HUES6 (cell line): Measurements from ENCODE around the gene TMEM54.

Experiments
- H3K27ac ChIP-seq: 2 replicates; pipeline ENCODE4 v1.7.0; 2013; ENCODE audit warnings: low read depth, mild to moderate bottlenecking, low read length, inconsistent platforms
- H3K27me3 ChIP-seq: 2 replicates; pipeline ENCODE4 v1.6.1; 2013; ENCODE audit warnings: low read length; ENCODE audit not compliant: control insufficient read depth, insufficient read depth
- H3K36me3 ChIP-seq: 2 replicates; pipeline ENCODE4 v1.6.1; 2013; ENCODE audit warnings: low read length; ENCODE audit not compliant: control insufficient read depth, insufficient read depth
- H3K4me1 ChIP-seq: 2 replicates; pipeline ENCODE4 v1.6.1; 2013; ENCODE audit warnings: low read length; ENCODE audit not compliant: control insufficient read depth, insufficient read depth
- H3K4me3 ChIP-seq: 2 replicates; pipeline ENCODE4 v1.5.1; 2013; ENCODE audit warnings: low read depth, low read length
- H3K9ac ChIP-seq: one replicate; pipeline ENCODE4 v1.6.1; 2013; ENCODE audit warnings: mild to moderate bottlenecking, low read length
- H3K9me3 ChIP-seq: 2 replicates; pipeline ENCODE4 v1.6.1; 2013; ENCODE audit warnings: low read depth, low read length; ENCODE audit not compliant: control insufficient read depth, insufficient read depth

The TMEM54 gene, protein sequence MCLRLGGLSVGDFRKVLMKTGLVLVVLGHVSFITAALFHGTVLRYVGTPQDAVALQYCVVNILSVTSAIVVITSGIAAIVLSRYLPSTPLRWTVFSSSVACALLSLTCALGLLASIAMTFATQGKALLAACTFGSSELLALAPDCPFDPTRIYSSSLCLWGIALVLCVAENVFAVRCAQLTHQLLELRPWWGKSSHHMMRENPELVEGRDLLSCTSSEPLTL

DNA sequence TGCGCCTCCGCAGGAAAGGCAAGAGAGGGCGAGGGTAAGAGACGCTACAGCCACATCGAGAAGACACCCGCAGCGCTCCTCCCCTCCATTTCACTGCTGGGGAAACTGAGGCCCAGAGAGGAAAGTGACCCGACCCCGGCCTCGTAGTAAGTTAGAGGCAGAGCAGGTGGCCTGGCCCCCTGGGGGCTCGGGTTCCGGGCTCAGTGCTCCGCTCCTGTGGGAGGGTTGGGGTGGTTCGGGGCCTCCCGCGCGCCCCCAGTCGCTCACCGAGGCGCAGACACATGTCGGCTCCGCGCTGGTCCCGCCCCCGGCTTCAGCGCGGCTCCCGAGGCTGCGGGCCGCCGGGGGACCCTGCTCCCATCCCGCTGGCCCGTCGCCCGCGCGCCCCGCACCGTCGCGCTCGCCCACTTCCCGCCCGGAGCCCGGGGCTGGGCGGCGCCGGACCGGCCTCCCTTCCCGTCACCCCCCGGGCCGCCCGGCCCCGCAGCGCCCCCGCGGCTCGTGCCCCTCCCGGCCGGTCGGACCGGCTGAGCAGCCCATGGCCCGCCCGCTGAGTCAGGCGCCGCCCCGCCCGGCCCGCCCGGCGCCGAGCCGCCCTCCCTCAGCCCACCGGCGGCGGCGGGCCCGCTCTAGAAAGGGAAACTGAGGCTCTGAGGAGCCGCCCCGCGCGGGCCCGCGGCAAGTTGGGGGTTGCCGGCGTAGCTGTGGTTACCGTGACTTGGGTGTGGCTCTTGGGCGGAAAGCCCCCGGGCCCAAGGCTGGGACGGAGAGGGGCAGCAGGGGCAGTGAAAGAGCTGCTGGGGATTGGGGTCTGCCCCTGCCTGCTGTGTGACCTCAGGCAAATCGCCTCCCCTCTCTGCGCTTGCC is at the start of gene TMEM54:
TSS of gene TMEM54 (minus strand) at position 434 of the 867 bp plus-strand sequence. CDS start at position 283, 151 bp downstream.
- no peaks in the 10 kb centered on the region for H3K9me3 ChIP-seq
- H3K4me3 ChIP-seq: peak within 1 kb of the TSS; percentile 71
- H3K27ac ChIP-seq: no peak within 1 kb of the TSS
- peaks cover 63% of the 10 kb centered on the region for H3K27me3 ChIP-seq
- H3K36me3 ChIP-seq: no peaks in the 10 kb centered on the region
- H3K9ac ChIP-seq: peak within 1 kb of the TSS; percentile 35
- peaks cover 5% of the 10 kb centered on the region; the same call in 1 of the 2 replicates for H3K4me1 ChIP-seq

DNA sequence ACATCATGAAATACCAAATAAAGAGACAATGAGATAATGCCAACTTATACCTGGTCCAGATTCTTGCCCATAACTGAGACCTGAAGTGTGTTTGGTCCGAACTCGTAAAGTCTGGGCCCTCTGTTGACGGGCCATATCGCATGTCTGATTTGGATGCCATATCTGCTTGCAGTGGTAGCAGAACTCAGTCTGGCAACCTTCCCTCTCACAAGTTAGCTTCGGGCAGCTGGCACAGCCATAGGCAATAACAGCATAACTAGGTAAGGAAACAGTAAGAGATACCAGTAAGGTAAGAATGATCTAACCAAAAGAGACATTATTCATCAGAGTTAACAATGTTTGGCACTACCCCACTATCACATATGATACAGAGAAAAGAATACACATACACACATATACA is 48.3 kb upstream of the TMEM54 start:
- H3K36me3 ChIP-seq: peaks cover 33% of the 10 kb centered on the region
- no peak overlapping the region for H3K4me3 ChIP-seq
- H3K4me1 ChIP-seq: no peaks in the 10 kb centered on the region; the same call in 1 of the 2 replicates
- H3K27ac ChIP-seq: no peak overlapping the region
- H3K9ac ChIP-seq: no peak overlapping the region
- H3K9me3 ChIP-seq: no peaks in the 10 kb centered on the region
- no peaks in the 10 kb centered on the region for H3K27me3 ChIP-seq

DNA sequence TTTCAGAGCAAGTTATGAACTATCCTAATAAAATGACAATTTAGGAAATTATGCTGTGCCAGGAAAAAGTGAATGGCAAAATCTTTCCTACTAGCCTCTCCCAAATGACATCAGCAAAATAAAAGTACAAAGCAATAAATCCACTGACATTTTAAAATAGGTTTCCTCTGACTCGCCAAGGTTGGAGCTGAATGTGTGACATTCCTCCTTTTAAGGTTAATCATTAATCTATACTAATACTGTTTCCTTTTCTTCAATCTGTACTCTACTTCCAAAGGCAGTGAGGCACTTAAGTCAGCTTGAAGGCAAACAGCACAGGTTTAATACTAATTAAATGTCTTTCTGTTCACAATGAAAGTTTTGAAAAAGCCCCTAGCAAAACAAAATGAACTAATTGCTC is 47.7 kb upstream of the TMEM54 start:
- H3K36me3 ChIP-seq: peaks cover 39% of the 10 kb centered on the region
- H3K9ac ChIP-seq: no peak overlapping the region
- H3K27me3 ChIP-seq: no peaks in the 10 kb centered on the region
- no peaks in the 10 kb centered on the region; the same call in 1 of the 2 replicates for H3K4me1 ChIP-seq
- no peak overlapping the region for H3K4me3 ChIP-seq
- no peaks in the 10 kb centered on the region for H3K9me3 ChIP-seq
- no peak overlapping the region for H3K27ac ChIP-seq

DNA sequence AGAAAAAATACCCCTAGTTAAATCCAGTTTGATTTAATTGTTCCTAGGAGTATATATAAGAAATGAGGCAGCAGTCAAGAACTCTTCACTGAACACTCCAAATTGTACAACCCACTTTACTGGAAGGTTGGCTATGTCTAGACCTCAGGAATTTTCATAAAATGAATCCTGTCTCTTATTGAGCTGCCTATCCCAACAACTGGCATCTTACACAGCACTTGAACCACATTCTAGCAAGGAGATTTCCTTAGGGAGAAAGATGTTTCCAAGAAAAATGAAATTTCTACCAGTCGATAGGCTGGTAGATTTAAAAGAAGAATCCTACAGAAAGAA is 47.2 kb upstream of the TMEM54 start:
- no peak overlapping the region for H3K27ac ChIP-seq
- peaks cover 45% of the 10 kb centered on the region for H3K36me3 ChIP-seq
- no peak overlapping the region for H3K9ac ChIP-seq

DNA sequence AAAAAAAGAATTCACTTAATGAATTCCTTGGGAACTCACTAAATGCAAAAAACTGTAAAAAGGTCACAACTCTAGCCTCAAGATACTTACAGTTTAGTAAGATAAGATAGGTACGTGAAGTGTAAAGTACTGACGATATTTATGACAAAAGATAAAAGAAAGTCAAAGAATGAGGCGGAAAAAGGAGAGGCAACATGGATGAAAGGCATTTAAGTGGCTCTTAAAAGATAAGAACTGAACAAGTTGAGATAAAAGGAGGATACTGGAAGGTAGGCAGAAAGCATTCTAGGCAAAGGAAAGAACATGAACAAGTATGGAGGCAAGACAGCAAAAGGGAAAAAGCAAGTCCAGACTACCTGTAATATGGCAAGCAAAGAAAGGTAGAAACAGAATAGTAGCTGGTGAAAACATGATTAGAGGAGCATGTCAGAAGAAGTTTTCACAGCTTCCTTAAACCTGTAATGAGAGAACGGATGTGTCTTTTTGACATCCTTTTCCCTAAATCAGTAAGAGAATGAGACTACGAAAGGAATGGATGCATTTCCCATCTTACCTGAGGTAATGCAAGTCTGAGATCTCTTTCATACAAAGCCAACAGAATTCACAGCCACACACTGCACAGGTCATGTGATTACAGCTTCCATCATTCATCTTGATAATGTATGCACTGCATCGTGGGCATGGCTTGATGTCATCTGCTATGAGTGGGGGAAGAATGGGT is 46.6 kb upstream of the TMEM54 start:
- H3K27ac ChIP-seq: no peak overlapping the region
- no peaks in the 10 kb centered on the region for H3K9me3 ChIP-seq
- H3K36me3 ChIP-seq: peaks cover 49% of the 10 kb centered on the region
- no peak overlapping the region for H3K9ac ChIP-seq
- no peaks in the 10 kb centered on the region; the same call in 1 of the 2 replicates for H3K4me1 ChIP-seq
- H3K4me3 ChIP-seq: no peak overlapping the region
- H3K27me3 ChIP-seq: no peaks in the 10 kb centered on the region

More for the DNA sequence above, 47.2 kb upstream of the TMEM54 start:
- no peaks in the 10 kb centered on the region for H3K9me3 ChIP-seq
- no peaks in the 10 kb centered on the region for H3K27me3 ChIP-seq
- no peak overlapping the region for H3K4me3 ChIP-seq
- H3K4me1 ChIP-seq: no peaks in the 10 kb centered on the region; the same call in 1 of the 2 replicates

DNA sequence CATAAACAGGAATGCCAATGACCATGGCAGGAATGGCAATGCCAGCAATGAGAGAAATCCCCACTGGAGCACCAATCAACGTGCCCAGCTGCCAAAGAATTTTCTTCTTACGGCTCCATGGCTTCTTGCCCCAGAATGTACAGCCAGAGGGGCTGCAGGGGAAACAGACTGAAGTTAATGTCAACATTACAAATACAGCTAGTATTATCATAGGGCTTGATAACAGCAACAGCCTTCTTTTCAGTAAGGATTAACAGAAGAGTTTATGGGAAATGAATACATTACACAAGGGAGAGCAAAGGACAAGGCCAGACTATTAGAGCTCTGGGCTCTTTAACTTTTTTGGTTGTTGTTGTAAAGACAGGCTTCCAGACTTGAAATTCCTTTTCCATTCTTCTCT is 45.2 kb upstream of the TMEM54 start:
- Histone ChIP-seq H3K9me3 (no peaks in the 10 kb centered on the region), H3K27ac (no peak overlapping the region), H3K4me3 (no peak overlapping the region), H3K9ac (no peak overlapping the region), H3K4me1 (no peaks in the 10 kb centered on the region; the same call in 1 of the 2 replicates), H3K36me3 (peaks cover 56% of the 10 kb centered on the region), H3K27me3 (no peaks in the 10 kb centered on the region)

DNA sequence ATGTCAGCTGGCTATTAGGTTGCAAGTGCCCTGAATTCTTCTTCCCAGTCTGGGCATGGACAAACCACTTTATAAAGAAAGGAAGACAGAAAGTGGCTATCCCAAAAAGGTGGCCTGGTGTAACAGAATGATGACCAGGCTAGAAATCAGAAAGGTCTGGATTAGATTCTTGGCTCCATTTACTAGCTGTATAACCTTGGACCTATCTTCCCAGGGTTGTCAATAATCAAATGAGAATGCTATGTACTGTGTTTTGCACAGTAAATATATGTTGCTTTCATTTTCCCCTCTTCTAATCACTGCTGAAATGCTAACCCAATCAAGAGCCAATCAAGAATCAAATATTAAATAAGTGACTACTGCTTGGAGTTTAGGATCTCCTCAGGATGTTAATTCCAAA is 43.0 kb upstream of the TMEM54 start:
- Histone ChIP-seq H3K9me3 (no peaks in the 10 kb centered on the region), H3K4me3 (no peak overlapping the region), H3K27me3 (no peaks in the 10 kb centered on the region), H3K9ac (no peak overlapping the region), H3K27ac (no peak overlapping the region), H3K4me1 (no peaks in the 10 kb centered on the region; the same call in 1 of the 2 replicates), H3K36me3 (peaks cover 72% of the 10 kb centered on the region)

DNA sequence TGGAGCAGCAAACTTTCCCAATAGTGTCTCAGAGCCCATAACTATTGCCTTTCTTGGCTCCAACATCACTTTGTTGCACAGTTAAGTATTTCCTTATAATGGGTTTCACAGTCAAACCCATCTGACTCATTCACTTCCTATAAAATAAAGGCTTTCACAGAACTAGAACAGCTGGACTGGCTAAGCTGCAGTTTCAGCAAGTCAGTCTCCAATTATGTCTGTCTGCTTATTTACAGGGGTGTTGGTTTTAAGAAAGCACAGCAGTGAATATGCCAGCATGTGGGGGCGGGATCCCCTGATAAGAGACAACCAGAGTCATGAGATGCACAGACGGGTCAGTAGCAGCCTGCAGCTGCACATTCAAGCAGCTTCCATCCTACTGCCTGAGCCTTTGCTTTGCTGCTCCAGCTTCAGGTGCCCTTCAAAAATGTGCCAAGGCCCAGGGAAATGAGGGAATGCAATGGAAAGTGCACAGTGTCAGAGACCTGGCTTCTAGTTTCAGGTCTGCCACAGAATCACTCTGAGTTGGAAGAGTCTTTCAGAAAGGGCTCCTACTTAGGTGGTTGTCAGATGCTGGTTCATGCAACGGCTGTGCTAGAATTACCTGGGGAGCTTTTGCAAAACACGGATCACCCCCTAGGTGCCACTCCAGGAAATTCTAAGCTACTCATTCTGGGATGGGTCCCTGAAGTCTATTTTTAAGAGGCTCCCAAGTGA is 38.6 kb upstream of the TMEM54 start:
- Histone ChIP-seq H3K4me3 (no peak overlapping the region), H3K9ac (no peak overlapping the region), H3K27ac (no peak overlapping the region), H3K9me3 (no peaks in the 10 kb centered on the region), H3K4me1 (no peaks in the 10 kb centered on the region), H3K36me3 (peaks cover 62% of the 10 kb centered on the region), H3K27me3 (no peaks in the 10 kb centered on the region)

DNA sequence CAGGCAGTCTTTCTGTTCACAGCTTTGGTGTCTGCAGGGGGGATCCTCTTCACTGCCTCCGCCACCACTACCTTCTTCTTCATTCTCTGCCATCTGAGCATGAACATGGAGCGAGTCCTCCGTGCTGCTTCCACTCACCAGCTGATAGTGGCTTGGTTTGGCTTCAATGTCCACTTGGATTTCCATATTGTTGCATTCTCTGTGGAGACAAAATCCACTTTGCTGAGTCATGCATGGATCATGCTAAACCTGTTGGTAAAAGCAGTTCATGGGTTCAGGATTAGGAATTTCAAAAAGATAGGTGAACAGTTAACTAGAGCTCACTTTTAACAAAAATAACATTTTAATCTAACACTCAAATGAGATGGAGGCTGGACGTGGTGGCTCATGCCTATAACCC is 35.9 kb upstream of the TMEM54 start:
- Histone ChIP-seq H3K27ac (no peak overlapping the region), H3K9me3 (no peaks in the 10 kb centered on the region), H3K27me3 (no peaks in the 10 kb centered on the region), H3K4me3 (no peak overlapping the region), H3K36me3 (peaks cover 40% of the 10 kb centered on the region), H3K9ac (no peak overlapping the region), H3K4me1 (peaks cover 6% of the 10 kb centered on the region; the same call in 1 of the 2 replicates)

DNA sequence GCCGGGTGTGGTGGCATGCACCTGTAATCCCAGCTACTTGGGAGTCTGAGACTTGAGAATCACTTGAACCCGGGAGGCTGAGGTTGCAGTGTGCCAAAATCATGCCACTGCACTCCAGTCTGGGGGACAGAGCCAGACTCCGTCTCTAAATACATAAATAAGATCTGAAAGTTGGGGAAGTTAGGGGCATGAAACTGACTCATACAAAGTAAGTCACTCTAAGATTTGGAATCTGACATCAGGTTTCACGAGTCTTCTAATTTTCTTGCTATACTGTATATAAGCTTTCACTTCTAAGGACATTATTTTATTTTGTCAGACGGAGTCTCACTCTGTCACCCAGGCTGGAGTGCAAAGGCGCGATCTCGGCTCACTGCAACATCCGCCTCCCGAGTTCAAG is 33.3 kb upstream of the TMEM54 start:
- Histone ChIP-seq H3K27ac (no peak overlapping the region), H3K9ac (no peak overlapping the region), H3K9me3 (no peaks in the 10 kb centered on the region), H3K4me1 (peaks cover 6% of the 10 kb centered on the region; the same call in 1 of the 2 replicates), H3K4me3 (no peak overlapping the region), H3K36me3 (peaks cover 21% of the 10 kb centered on the region), H3K27me3 (no peaks in the 10 kb centered on the region)
